CD4-positive, alpha-beta T cell treated with Interferon alpha-2 for 1 hour (primary cell): ENCODE results near the gene TRIM40.
"Not testable (repeated sequence)": the region's sequence is repeated elsewhere in the genome, so short reads cannot be mapped to it uniquely, and the experiment has no call there.

ENCODE experiments used
- DNase-seq, 2 donors: peaks; one replicate each; pipeline ENCODE4 v3.0.0-alpha.2; 2020 to 2022

Gene TRIM40

DNA sequence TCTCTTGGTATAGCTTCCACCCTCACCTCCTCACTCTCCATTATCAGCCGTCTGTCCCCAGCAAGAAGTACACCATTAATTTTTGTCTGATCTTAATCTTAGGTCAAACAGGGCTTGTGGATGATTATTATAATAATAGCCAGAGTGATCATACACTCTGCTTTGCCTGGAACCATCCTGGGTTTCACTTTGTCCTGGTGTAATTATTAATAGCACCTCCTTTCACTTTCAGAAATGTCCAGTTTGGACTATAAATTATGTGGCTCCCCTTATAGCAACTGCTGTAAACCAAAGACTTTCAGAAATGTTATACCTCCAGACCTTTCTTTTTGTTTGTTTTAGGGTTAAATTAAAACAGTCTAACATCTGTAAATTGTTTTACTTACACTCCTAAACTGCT lies 22.1 kb upstream of the TRIM40 start:
- DNase-seq: no peak

DNA sequence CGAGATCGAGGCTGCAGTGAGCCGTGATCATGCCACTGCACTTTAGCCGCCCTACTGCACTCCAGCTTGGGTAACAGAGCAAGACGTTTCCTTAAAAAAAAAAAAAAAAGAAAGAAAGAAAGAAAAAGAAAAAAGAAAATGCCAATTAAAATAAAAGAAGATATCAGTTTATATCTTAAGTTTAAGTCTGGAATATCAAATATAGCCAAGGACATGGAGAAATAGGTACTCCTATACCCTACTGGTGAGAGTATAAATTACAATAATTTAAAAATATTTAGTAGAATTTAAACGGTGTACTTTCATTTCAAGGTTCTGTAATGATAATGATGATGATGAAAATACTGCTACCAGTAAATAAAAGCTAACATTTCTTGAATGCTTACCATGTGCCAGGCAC lies 19.2 kb upstream of the TRIM40 start:
- no peak for DNase-seq

DNA sequence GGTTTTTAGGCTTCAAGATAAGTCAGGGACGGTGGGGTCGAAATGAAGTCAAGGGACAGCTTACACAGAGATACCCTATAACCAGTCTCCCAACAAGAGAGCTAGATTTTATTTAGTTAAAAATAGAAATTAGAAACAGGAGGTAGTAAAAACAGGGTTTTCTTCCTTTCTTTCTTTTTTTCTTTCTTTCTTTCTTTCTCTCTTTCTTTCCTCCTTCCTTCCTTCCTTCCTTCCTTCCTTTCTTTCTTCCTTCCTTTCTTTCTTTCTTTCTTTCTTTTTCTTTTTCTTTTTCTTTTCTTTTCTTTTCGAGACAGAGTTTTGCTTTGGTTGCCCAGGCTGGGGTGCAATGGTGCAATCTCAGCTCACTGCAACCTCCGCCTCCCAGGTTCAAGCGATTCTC lies 17.2 kb upstream of the TRIM40 start:
- not testable (repeated sequence) for DNase-seq

DNA sequence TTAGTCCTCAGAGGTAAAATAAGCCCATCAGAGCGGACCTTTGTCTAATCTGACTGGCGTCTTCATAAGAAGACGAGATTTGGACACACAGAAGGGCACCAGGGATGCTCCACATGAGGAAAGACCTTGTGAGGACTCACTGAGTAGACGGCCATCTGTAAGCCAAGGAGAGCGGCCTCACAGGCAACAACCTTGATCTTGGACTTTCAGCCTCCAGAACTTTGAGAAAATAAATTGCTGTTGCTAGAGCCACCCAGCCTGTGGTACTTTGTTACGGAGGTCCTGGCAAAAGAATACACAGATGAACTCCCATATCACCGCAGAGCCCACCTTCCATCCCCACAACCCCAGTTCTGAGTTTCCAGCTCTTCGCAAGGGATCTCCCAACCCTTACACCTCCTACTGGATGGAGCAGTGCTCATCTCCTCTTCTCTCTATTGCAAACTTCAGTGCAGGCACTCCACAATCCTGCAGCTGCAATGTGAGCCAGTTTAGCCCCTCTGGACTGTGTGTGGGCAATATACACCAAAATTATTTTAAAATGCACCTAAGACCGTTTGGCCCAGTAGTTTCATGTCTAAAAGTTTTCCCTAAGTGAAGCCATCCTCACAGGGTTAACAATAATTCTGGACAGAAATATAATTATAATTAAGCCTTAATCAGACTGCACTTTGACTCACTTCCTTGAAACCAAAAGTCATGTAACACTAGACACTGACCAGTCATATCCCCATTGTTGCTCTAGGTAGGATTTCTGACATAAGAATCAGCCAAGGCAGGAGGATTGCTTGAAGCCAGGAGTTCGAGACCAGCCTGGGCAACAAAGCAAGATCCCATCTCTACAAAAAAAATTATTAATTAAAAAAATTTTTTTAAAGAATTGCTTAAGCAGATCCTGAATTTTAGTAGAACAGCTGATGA lies 14.2 kb upstream of the TRIM40 start:
- DNase-seq: no peak

DNA sequence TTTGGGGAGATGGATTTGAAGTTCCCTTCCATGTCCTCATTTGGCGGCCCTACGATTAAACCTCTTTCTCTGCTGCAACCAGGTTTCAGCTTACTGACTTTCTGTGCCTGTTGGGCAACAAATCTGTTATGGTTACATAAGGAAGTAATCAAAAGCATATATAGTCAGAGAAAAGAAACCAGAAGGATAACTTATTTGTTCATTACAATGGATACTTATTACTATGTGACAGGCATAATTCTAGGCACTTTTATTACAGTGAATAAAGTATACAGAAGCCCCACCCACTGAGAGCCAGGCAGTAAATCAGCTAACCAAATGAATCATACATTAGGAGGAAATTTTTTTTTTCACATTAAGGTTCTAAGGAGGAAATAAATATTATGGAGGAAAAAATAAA lies 13.4 kb upstream of the TRIM40 start:
- no peak for DNase-seq

DNA sequence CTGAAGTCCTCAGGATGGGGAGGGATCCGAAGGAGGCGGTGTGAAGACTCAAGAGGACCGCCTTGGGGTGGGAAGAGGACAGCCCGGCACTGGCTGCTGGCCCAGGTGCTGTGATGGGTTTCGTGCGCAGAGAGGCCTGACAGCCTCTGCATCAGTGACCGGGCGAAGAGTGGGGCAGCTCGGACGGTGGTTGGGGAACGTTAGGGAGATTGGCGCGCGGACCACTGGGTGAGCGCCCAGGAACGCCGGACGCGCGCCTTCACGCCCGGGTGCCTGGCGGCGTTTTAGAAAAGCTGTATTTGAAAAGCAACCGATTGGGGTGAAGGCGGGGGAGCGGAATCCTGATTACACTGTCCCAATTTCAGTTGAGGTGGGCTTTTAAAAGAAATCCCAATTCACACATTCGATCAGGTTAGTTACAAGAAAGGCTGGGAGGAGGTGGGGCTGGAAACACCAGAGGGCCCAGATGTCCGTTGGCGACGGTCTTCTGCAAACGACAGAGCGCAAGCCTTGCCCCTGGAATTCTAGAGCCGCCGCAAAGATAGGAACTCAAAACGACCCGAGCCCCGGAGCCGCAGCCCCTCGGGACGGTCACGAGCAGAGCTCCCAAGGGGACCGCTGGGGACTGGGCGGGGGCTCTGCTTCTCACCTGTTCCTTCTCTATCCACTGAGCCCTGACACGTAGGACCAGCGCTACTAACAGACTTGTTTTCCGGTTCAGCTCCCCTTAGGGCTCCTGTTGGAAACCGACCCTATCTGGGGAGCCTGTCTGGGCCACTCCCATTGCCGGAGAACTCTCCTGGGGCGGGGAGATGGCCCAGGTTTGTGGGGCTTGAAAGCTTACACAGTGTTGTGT lies 8.5 kb upstream of the TRIM40 start:
- no peak for DNase-seq

DNA sequence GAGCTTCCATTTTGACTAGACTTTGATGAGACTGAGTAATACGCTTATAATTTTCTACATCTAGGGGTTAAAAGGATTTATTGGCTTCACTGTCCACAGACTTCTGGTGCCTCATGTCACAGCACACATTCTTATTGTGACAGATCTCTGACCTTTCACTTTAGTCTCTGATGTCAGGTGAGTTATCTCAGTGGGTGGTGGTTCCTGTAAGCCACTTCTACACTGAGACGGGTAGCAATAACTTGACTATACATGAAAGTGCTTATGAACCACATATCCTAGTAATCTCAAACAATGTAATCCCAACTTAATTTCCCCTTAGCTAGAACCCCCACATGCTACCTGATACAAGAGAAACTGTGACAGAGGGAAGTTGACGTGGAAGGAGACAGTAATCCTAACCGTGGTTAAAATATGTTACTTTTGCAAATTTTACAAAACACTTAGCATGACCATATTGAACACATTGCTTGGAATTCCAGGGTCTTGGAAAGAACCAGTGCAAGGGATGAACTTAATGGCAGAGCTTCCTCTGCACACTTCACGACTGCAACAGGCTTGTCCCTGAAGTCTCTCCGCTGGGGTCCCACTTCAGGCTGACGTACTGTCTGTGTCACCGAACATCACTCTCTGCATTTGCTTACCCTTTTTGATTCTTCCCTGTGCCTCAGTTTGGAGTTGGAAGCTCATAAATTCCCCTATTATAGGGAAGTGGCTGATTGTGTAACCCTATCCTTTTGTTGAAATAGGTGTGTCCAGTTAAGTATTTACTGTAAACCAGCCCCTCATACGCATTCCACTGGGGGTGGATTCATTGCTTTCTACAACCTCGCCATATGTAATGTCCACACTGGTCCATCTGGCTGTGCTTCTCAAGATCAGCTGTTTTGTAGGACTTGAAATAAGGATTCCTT lies 6.4 kb upstream of the TRIM40 start:
- DNase-seq: no peak

DNA sequence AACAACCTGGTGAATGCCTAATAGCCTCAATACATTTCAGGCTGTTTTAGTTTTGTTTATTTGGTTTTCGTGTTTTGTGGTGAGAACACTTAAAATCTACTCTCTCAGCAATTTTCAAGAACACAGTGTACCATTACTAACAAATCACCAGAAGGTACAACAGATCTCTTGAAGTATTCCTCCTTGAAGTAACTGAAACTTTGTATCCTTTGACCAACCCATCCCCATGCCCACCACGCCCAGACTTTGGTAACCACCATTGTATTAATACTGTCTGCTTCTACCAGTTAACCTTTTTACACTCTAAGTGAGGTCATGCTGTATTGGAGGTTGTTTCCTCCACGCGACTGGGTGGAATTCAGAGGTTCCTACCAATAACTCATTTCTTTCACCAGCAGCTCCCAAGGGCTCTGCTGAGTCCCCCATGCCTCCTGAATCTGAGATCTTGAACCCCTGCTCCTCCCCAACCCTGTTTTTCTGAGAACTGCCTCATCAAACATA lies 5.7 kb upstream of the TRIM40 start:
- no peak for DNase-seq

DNA sequence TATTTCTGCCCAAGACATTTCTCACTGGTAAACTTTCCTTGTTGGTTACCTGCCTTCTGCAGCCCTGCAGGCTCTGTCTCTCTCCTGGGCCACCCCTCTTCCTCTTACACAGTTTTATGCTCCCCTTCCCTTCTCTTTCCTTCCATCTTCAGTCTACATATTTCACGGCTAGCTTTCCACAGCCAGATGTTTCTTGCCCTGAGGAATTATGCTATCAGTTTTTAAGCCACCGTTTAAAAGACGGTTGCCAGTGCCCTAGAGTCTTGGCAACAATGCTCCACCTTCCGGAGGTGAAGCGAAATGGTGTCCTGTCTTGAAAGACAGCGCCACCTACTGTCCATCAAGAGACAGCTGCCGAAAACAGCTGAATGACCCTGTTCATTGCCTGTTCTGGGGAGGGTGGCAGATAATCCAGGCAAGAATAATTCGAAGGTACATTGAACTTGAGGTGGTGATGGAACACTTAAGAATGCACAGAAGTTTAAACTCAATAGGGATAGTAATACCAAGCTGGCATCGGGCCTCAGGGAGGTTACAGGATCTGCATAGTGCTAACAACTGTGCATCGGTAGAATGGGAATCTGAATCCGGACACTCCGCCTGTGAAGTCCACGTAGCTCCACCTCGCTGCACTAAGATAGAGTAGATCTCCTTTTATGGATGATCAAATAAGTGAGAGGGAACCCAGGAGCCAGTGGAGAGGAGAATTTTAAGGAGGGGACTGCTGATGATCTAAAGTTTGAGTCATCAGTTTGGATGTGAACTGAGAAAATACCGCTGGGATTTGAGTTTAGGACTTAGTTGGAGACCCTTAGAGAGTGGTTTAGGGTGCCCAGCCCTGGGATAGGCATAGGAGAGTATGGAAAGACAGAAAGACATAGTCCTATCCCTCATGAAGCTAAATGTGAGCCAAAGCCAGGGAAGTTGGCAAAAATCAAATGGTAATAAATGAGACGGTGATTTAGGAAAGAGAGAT lies 4.8 kb upstream of the TRIM40 start:
- peak; percentile 78 to 87 for DNase-seq

DNA sequence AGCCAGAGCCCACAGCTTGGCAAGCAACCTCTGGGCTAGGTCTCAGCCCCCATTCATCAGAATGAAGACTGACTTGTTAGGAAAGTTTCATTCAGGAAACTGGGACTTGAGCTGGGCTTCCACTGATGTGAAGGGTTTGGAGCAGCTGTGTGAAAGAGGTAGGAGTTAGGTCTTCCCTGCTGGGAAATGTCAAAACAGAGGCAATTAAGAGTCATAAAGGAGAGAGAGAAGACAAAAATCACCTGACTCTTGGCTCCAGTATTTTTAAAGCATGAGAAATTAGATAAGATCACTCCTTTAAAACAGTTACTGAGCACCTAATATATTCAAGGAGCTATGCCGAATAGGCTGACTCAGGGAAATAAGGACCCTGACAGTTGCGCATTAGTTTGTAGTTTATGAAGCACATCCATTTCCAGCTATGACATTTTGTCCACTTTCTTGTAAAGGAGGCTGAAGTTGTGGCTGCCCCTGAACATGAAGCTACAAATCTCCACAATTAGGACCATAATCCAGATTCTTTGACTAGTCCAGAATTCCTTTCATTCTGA lies 3.9 kb upstream of the TRIM40 start:
- no peak for DNase-seq

DNA sequence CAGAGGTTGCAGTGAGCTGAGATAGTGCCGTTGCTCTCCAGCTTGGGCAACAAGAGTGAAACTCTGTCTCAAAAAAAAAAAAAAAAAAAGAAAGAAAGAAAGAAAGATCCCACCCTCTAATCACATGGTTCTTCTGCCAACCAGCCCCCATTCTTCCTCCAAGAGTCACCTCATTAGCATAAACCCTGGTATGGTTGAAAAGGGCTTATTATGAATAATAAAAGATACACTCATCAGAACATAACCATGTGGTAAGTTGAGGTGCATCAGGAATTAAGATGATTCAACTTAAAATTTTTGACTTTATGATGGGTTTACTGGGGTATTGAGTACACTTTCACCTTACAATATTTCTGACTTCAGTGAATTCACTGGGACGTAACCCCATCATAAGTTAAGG lies 793 bp upstream of the TRIM40 start:
- no peak for DNase-seq

DNA sequence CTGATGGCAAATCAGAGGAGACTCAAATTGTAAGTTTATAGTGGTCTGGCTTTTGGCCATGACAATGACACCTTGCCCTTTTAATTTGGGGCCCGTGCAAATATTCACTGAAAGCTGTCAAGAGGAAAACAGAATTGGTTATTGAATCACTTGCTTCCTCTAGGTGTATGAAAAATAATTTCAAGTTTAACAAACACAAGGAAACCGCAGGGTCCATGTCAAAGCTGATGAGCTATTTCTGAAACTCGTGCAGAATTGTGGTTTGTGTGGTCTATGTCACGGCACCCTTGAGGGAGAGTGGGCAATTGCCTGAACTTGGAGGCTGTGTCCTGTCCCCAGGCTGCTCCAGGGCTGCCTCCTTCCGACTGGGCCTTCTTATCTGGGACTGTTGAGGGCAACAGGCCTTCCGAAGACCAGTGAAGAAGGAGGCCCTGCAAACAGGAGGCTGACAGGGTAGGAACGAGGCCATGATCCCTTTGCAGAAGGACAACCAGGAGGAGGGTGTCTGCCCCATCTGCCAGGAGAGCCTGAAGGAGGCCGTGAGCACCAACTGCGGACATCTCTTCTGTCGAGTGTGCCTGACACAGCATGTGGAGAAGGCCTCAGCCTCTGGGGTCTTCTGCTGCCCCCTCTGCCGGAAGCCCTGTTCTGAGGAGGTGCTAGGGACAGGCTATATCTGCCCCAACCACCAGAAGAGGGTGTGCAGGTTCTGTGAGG lies 788 bp downstream of the TRIM40 start:
- DNase-seq: no peak

DNA sequence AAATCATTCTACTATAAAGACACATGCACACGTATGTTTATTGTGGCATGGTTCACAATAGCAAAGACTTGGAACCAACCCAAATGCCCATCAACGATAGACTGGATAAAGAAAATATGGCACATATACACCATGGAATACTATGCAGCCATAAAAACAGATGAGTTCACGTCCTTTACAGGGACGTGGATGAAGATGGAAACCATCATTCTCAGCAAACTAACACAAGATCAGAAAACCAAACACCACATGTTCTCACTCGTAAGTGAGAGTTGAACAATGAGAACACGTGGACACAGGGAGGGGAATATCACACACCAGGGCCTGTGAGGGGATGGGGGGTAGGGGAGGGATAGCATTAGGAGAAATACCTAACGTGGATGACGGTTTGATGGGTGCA lies 4.3 kb downstream of the TRIM40 start:
- DNase-seq: not testable (repeated sequence)

DNA sequence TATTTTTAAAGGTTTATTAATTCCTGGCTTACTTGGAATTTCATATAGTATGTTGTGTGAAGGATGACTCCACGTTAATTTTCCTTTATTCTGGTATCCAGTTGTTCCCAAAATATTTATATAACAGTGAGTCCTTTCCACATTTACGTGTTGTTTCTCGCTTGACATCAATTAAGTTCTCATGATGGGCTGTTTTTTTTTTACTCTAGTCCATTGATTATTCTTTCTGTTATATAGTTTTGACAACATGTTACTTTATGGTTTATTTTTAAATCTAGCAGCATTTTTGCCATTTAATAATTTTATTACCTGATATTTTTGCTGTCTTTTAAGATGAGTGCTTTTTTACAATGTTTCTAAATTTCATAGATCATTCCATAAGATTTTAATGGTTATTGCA lies 6.7 kb downstream of the TRIM40 start:
- DNase-seq: no peak

DNA sequence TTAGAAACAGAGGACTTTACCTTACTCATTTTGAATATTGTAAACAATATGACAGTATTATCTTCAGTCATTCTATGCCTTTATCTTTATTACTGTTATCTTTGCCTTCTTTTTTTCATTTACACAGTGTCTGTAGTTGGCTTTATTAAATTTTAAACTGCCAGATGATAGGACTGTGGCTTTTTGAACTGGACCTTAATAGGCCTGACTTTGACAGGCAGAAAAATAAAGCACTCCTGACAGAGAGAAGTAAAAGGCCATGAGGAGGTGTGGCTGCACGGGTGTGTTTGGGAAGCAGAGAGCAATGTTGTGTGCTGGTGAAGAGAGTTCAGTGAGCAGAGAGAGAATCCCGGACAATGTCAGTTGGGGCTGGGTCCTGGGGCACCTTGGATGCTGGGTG lies 7.8 kb downstream of the TRIM40 start:
- no peak for DNase-seq

DNA sequence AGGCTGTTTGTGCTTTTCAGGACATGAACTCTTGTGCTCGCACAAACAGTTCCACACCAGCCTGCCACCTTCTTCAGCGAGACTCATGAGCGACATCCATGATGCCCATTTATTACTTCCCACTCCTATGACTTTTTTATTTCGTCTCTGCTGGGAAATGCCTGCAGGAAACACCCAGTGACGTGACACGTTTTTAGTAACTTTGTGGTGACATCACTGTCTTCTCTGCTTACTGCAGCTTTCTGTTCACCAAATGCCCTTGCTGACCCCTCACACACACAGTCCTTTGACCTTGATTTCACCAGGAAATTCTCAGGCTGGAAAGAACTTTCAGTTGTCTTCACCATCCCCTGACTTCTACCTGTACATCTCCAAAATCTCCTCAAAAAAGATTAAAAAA lies 8.9 kb downstream of the TRIM40 start:
- DNase-seq: no peak

DNA sequence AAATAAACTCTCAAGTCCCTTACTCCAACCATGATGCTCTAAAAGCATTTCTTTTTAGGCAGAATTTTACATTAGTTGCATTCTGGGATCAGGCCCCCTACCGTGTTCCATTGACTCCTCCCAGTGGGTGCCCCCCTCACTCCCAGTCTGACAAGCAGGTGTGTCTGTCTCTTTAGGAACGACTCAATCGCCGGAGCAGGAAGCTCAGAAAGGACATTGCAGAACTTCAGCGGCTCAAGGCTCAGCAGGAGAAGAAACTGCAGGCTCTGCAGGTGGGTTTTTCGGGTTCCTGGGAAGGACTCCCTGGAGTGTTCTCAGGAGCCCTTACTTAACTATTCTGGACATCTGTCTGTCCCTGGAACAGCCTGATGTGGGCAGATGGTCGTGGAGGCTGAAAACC lies 9.9 kb downstream of the TRIM40 start:
- DNase-seq: no peak

DNA sequence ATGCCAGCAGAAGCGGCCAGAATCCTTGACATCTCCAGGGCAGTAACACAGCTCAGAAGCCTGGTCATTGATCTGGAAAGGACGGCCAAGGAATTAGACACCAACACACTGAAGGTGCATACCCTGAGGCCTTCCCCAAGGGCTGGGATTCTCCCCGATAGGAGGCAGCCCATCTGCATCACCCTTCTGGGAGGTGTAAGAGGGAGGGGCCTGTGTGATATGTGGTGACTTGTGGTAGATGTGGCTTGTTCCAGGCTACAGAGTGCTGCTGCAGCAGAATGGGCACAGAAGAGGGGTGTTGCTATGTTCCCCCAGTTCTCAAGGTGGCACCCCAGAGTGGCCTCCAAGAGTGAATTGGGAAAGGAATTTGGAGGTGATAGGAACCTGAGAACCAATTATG lies 11.2 kb downstream of the TRIM40 start:
- no peak for DNase-seq

DNA sequence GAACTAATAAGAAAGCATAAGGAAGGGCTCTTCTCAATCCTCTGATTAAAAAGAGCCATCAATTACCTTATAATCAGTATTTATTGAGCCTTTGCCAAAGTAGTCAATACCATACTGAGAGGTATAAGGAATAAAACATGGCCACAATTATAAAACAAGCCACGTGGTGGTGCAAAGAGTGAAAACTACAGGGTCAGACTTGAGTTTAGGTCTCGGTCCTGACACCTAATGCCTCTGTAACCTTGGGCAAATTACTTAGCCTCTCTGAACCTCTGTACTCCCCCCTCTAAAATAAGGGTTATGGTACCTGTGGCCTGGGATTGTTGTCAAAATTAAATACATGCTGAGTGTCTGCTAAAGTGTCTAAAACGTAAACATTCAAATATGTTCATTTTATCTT lies 13.3 kb downstream of the TRIM40 start:
- DNase-seq: no peak

DNA sequence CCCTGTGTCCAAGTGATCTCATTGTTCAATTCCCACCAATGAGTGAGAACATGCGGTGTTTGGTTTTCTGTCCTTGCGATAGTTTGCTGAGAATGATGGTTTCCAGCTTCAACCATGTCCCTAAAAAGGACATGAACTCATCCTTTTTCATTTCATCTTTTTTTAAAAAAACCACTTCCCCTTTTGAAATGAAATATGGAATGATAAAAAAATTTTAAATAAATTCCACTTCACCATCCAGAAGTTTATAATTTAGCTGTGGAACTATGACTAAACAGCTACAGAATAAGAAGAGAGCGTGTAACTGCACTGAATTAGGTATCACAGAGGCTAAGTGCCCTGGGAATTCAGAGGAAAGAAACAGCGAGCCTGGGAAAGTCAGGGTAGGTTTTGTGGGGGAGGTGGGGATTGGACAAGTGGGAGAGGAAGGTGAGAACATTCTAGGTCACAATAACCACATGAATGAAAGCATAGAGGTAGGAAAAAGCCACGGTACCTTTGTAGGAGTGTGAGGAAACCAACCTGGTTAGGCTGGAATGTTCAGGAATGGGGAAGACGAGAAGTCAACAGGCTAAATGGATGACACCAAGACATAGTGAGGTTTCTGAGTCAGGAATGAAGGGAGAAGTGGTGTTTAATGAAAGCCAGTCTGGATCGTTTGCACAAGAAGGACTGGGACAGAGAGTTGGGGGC lies 14.1 kb downstream of the TRIM40 start:
- no peak for DNase-seq
